PC-3 (cell line): Measurements from ENCODE around the gene KDM7A. TPM values are rescaled to one million over a fixed set of nuclear protein-coding genes. Genes with fewer than 3 reads are reported as not detected.

Experiments used
- ATAC-seq: fragments of 200-7000 bp; cut with Tn5 transposase; 2 replicates; pipeline ENCODE4 v1.9.1; 2020; ENCODE audit warnings: mild to moderate bottlenecking, moderate library complexity
- BruUV-seq: library from RNA; stranded (reverse); fragments of 400-500 nt; replicated peaks from 2 replicates; lab custom pipeline; 2021; lab: Mats Ljungman, UMichigan
- CTCF ChIA-PET: fragments of 300-600 bp; sonication (Branson Sonifier 250); formaldehyde crosslinking; loops from one replicate; lab custom pipeline; 2022; ENCODE audit warnings: antibody characterized with exemption; lab: Charles Lee
- POLR2A ChIA-PET: fragments of 300-600 bp; sonication (Branson Sonifier 250); formaldehyde crosslinking; loops from one replicate; lab custom pipeline; 2022; ENCODE audit warnings: antibody characterized with exemption; ENCODE audit not compliant: unreplicated experiment; lab: Charles Lee
- DNase-seq: peaks from one replicate; pipeline ENCODE4 v3.0.0-alpha.2; 2015
- H2AFZ ChIP-seq: fragments of 300-600 bp; sonication (generic); 2 replicates; pipeline ENCODE4 v1.6.0; 2016; ENCODE audit warnings: antibody characterized with exemption, low read length
- H3F3A ChIP-seq: fragments of 300-600 bp; sonication (generic); one replicate; pipeline ENCODE4 v1.6.0; 2017; ENCODE audit warnings: antibody characterized with exemption, low read length, control low read depth, mild to moderate bottlenecking; ENCODE audit not compliant: unreplicated experiment
- H3K27ac ChIP-seq: fragments of 300-600 bp; sonication (generic); 2 replicates; pipeline ENCODE4 v1.5.1; 2016; ENCODE audit warnings: mild to moderate bottlenecking, low read length
- H3K27me3 ChIP-seq: fragments of 300-600 bp; sonication (generic); 2 replicates; pipeline ENCODE4 v1.6.1; 2016; ENCODE audit warnings: low read length, mixed read lengths
- H3K36me3 ChIP-seq: fragments of 300-600 bp; sonication (generic); 2 replicates; pipeline ENCODE4 v1.6.1; 2016; ENCODE audit warnings: low read depth, mixed run types, low read length, mixed read lengths
- H3K4me1 ChIP-seq: fragments of 300-600 bp; sonication (generic); 2 replicates; pipeline ENCODE4 v1.5.1; 2016; ENCODE audit warnings: low read length; ENCODE audit not compliant: insufficient read depth
- H3K4me2 ChIP-seq: fragments of 300-600 bp; sonication (generic); 2 replicates; pipeline ENCODE4 v1.6.0; 2016; ENCODE audit warnings: low read length
- H3K4me3 ChIP-seq: fragments of 300-600 bp; sonication (generic); 2 replicates; pipeline ENCODE4 v1.5.1; 2016; ENCODE audit warnings: mild to moderate bottlenecking, low read length, mixed read lengths
- H3K79me2 ChIP-seq: fragments of 300-600 bp; sonication (generic); 2 replicates; pipeline ENCODE4 v1.6.1; 2017; ENCODE audit warnings: low read length, mixed read lengths
- H3K9ac ChIP-seq: fragments of 300-600 bp; sonication (generic); 2 replicates; pipeline ENCODE4 v1.6.0; 2016; ENCODE audit warnings: mild to moderate bottlenecking, low read length
- H3K9me2 ChIP-seq: fragments of 300-600 bp; sonication (generic); replicated peaks from 2 replicates; pipeline ENCODE4 v1.6.1; 2016; ENCODE audit warnings: mixed run types, low read length, mixed read lengths
- H3K9me3 ChIP-seq: fragments of 300-600 bp; sonication (generic); 2 replicates; pipeline ENCODE4 v1.6.1; 2016; ENCODE audit warnings: low read length, mixed read lengths
- H4K20me1 ChIP-seq: fragments of 300-600 bp; sonication (generic); 2 replicates; pipeline ENCODE4 v1.6.1; 2016; ENCODE audit warnings: low read length, mixed read lengths
- EZH2 ChIP-seq: fragments of 300-600 bp; sonication (generic); IDR thresholded peaks from one replicate; pipeline ENCODE4 v1.6.1; 2017; ENCODE audit warnings: antibody characterized with exemption, mild to moderate bottlenecking, low read length; ENCODE audit not compliant: unreplicated experiment
- EZH2phosphoT487 ChIP-seq: fragments of 300-600 bp; sonication (generic); IDR thresholded peaks from 2 replicates; pipeline ENCODE4 v1.6.1; 2018; ENCODE audit warnings: mild to moderate bottlenecking, antibody characterized with exemption, low read length, borderline replicate concordance
- intact Hi-C: fragments of 100-400 bp; cut with micrococcal nuclease; formaldehyde crosslinking; loops from 2 replicates; pipeline ENCODE4 v1.9.0; 2023
- total RNA-seq: library from RNA; depleted of rRNA; stranded (reverse); fragments of >200 nt; gene quantifications from 2 replicates; pipeline ENCODE4 v1.2.3, GENCODE V29; 2014
- TF ChIP-seq, protein P1 (sequence below): fragments of 300-600 bp; sonication (generic); conservative IDR thresholded peaks from 2 replicates; pipeline ENCODE4 v1.5.1; 2017; ENCODE audit warnings: antibody characterized with exemption, low read depth, mild to moderate bottlenecking, low read length

KDM7A gene
- total RNA-seq, 1 experiment from 2014 or later: 2.8 TPM

DNA sequence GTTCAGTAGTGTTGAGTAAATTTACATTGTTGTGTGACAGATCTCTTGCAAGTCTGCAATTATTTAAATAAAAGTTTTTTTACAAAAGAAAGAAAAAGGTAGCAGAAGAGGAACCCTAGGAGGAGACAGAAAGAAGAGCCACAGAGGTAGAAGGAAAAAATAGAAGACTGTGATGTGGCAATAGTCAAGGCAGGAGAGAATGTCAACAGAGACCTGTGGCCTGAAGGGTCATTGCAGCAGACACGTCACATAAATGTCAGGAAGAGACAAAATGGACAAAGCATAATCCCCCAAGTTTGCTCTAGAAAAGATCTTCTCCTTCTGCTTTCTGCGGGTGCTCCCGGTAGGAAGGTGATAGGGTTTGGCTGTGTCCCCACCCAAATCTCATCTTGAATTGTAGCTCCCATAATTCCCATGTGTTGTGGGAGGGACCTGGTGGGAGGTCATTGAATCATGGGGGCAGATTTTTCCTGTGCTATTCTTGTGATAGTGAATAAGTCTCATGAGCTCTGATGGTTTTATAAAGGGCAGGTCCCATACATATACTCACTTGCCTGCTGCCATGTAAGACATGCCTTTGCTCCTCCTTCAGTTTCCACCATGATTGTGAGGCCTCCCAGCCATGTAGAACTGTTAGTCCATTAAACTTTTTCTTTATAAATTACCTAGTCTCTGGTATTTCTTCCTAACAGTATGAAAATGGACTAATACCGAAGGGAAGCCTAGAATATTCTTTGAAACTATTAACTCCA, 41.1 kb upstream of the KDM7A start:
- TF ChIP-seq EZH2 (no peak), EZH2phosphoT487 (no peak)
- TF ChIP-seq, protein P1, sequence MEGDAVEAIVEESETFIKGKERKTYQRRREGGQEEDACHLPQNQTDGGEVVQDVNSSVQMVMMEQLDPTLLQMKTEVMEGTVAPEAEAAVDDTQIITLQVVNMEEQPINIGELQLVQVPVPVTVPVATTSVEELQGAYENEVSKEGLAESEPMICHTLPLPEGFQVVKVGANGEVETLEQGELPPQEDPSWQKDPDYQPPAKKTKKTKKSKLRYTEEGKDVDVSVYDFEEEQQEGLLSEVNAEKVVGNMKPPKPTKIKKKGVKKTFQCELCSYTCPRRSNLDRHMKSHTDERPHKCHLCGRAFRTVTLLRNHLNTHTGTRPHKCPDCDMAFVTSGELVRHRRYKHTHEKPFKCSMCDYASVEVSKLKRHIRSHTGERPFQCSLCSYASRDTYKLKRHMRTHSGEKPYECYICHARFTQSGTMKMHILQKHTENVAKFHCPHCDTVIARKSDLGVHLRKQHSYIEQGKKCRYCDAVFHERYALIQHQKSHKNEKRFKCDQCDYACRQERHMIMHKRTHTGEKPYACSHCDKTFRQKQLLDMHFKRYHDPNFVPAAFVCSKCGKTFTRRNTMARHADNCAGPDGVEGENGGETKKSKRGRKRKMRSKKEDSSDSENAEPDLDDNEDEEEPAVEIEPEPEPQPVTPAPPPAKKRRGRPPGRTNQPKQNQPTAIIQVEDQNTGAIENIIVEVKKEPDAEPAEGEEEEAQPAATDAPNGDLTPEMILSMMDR: no peak

DNA sequence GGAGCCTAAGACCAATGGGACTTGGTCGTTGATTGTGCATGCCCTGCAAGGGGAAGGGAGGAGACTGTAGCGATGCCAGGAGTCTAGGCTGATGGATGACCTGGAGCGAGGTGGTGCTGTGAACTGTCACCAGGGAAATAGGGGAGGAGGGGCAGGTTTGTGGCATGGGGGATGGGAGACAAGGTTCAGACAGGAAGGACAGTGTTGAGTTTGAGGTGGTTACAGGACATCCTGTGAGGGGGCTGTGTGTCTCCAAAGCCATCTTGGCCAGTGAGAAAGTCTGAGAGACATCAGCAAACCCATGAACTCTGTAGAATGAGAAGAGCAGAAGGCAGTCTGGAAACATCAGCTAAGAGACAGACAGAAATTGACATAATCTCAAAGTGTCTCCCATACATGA, 38.5 kb upstream of the KDM7A start:
- no peak for DNase-seq
- no peak for ATAC-seq
- H3K4me1 ChIP-seq: peaks cover 33% of the 10 kb centered on the region

More for the DNA sequence above, 41.1 kb upstream of the KDM7A start:
- DNase-seq (no peak), ATAC-seq (no peak)
- no peak overlapping the region for H3K4me3 ChIP-seq
- no TSS peak for BruUV-seq
- ChIA-PET POLR2A (no interaction called here), CTCF (no interaction called here)
- no peaks in the 10 kb centered on the region for H3F3A ChIP-seq
- no peak overlapping the region for H3K27ac ChIP-seq
- no peaks in the 10 kb centered on the region for H3K9me2 ChIP-seq
- H3K27me3 ChIP-seq: no peaks in the 10 kb centered on the region
- H3K4me2 ChIP-seq: no peak overlapping the region
- H3K9ac ChIP-seq: no peak overlapping the region
- H3K9me3 ChIP-seq: no peaks in the 10 kb centered on the region
- H3K4me1 ChIP-seq: peaks cover 24% of the 10 kb centered on the region
- no peaks in the 10 kb centered on the region for H4K20me1 ChIP-seq
- no peaks in the 10 kb centered on the region for H3K36me3 ChIP-seq
- intact Hi-C loops: no loop called here
- H2AFZ ChIP-seq: no peak overlapping the region
- H3K79me2 ChIP-seq: no peaks in the 10 kb centered on the region

More for the DNA sequence above, 38.5 kb upstream of the KDM7A start:
- Histone ChIP-seq H3K4me2 (no peak overlapping the region), H3K9me2 (no peaks in the 10 kb centered on the region), H3K79me2 (no peaks in the 10 kb centered on the region), H3F3A (no peaks in the 10 kb centered on the region), H3K27ac (no peak overlapping the region), H2AFZ (no peak overlapping the region), H4K20me1 (no peaks in the 10 kb centered on the region), H3K4me3 (no peak overlapping the region), H3K9me3 (no peaks in the 10 kb centered on the region), H3K27me3 (no peaks in the 10 kb centered on the region), H3K9ac (no peak overlapping the region), H3K36me3 (no peaks in the 10 kb centered on the region)
- TF ChIP-seq EZH2 (no peak), EZH2phosphoT487 (no peak)
- TF ChIP-seq, protein P1: no peak
- intact Hi-C loops: no loop called here
- POLR2A ChIA-PET: no interaction called here
- CTCF ChIA-PET: no interaction called here
- no TSS peak for BruUV-seq
